Measurements from ENCODE around the gene C8B.

C8B gene

DNA sequence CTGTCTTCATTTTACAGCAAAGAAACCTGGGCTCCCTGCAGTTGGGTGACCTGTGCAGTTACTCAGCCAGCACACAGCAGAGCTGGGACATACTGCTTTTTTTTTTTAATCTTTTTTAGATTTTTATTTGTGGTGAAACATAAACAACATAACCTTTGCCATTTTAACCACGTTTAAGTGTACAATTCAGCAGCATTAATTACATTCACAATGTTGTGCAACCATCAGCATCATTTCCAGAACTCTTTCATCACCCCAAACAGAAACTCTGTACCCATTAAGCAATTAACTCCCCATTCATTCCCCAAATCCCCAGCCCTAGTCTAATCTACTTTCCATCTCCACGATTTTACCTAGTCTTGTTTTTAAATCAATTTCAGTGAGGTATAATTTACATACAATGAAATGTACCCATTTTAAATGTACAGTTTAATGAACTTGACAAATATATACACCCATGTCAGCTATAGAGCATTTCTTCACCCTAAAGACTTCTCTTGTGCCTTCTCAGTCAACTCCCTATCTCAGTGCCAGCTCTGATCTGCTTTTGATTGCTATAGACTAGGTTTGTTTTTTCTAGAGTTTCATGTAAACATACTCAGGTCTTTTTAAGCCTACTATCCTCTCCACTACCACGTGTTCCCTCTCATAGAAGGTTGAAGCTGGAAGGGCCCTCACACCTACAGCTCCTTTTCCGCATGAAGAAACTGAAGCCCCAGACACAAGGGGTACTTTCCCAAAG lies 37.8 kb upstream of the C8B start:
- TF ChIP-seq, protein P1, sequence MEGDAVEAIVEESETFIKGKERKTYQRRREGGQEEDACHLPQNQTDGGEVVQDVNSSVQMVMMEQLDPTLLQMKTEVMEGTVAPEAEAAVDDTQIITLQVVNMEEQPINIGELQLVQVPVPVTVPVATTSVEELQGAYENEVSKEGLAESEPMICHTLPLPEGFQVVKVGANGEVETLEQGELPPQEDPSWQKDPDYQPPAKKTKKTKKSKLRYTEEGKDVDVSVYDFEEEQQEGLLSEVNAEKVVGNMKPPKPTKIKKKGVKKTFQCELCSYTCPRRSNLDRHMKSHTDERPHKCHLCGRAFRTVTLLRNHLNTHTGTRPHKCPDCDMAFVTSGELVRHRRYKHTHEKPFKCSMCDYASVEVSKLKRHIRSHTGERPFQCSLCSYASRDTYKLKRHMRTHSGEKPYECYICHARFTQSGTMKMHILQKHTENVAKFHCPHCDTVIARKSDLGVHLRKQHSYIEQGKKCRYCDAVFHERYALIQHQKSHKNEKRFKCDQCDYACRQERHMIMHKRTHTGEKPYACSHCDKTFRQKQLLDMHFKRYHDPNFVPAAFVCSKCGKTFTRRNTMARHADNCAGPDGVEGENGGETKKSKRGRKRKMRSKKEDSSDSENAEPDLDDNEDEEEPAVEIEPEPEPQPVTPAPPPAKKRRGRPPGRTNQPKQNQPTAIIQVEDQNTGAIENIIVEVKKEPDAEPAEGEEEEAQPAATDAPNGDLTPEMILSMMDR (IDR thresholded peaks at IDR 0.05; ENCODE audit: low read depth, low read length, missing control alignments) = no peak
- H3K4me3 ChIP-seq (ENCODE audit: low read depth, low read length) = no peak overlapping the region
- DNase-seq (ENCODE audit: low read depth) = no peak

DNA sequence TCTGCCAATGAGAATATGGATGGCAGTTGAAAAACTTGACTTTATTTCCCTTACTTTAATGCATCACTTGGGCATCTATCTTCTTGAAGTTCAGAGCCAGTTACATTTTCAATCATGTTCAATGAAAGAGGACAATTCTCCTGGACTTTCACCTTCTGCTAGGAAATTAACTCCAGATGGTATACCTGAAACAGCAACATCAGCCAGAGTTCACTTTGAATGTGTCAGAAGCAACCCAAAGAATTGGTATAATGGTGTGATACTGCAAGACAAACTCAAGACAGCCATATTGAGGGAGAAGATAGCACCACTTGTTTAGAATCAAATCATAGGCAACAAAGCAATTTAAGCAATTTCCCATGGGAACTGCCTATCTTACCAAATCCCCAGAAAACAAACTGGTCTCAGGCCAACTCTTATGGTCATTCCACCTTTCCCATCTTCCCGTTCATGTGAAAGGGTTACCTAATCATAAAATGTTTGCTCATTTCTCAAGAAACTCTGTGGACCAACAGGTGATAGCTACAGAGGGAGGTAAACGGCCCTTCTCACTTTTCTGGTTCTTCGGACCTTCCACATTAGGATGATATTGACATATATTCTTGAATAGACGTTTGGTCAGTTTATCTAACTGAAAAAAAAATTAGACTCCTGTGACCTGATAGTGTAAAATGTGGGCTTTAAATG lies 29.7 kb upstream of the C8B start:
- TF ChIP-seq, protein P1 (IDR thresholded peaks at IDR 0.05; ENCODE audit: low read depth, low read length, missing control alignments) = no peak
- no peak for DNase-seq (ENCODE audit: low read depth)
- H3K4me3 ChIP-seq (ENCODE audit: low read depth, low read length) = no peak overlapping the region

DNA sequence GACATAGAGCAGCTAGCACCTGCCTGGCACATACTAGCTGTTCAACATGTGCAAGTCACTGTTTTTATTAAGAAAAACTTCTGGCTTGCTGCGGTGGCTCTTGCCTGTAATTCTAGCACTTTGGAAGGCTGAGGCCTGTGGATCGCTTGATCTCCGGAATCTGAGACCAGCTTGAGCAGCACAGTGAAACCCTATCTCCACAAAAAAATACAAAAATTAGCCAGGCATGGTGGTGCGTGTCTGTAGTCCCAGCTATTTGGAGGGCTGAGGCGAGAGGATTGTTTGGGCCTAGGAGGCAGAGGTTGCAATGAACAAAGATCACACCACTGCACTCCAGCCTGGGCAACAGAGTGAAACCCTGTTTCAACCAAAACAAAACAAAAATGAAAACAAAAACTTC lies 27.7 kb upstream of the C8B start:
- DNase-seq (ENCODE audit: low read depth) = no peak
- TF ChIP-seq, protein P1 (IDR thresholded peaks at IDR 0.05; ENCODE audit: low read depth, low read length, missing control alignments) = no peak
- H3K4me3 ChIP-seq (ENCODE audit: low read depth, low read length) = no peak overlapping the region

DNA sequence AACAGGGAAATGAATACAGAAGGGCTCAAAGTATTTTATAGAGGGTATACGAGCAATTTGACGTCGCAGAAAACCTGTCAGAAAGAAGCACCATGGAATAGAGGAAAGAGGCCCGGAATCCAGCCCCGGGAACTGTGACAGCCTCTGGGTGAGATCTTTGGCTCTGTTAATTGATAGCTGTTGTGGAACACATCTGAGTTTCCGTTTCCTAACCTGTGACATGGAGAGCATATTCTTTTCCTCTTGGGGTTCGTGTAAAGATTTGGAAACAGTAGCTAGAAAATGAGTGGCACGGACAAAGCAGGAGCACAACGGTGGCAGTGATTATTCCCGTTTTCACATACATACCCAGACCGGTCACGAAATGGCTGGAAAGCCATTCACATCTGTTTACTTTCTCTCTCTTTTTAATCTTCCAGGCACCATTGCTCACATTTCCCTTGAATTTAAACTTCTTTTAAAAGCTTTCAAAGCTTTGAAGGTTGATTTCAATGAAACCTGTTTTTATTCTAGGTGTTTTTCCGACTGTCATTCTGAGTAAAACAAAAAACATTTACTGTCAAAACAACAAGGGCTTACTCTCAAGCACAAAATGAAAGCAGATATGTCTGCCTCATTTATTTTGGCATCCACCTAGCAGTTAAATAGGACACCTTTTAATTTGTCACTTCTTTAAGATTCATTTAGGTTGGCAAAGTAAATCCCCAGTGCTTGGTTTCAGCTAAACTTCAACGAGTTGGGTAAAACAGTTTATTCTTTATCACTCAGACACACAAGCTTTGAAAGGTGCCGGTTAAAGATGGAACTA lies 26.7 kb upstream of the C8B start:
- TF ChIP-seq, protein P1 (IDR thresholded peaks at IDR 0.05; ENCODE audit: low read depth, low read length, missing control alignments) = no peak
- no peak overlapping the region for H3K4me3 ChIP-seq (ENCODE audit: low read depth, low read length)
- no peak for DNase-seq (ENCODE audit: low read depth)

DNA sequence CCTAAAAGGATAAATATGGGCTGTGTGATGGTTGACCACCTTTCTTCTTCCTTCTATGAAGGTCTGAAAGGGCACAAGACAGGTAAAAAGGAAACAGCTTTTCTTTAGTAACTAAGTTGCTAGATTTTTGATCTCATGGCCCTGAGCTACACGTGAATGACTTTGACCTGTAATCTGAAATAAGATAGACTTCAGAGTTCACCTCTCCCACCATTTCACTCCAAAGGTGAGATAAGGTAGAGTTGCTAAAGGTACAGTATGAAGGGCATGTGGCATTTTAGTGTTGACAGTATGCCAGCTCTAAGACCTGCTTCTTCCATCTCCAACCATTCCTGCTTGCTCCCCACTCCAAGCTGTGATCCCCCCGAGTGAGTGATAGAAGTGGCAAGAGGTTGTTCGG lies 25.8 kb upstream of the C8B start:
- H3K4me3 ChIP-seq (ENCODE audit: low read depth, low read length) = no peak overlapping the region
- no peak for DNase-seq (ENCODE audit: low read depth)
- TF ChIP-seq, protein P1 (IDR thresholded peaks at IDR 0.05; ENCODE audit: low read depth, low read length, missing control alignments) = no peak

DNA sequence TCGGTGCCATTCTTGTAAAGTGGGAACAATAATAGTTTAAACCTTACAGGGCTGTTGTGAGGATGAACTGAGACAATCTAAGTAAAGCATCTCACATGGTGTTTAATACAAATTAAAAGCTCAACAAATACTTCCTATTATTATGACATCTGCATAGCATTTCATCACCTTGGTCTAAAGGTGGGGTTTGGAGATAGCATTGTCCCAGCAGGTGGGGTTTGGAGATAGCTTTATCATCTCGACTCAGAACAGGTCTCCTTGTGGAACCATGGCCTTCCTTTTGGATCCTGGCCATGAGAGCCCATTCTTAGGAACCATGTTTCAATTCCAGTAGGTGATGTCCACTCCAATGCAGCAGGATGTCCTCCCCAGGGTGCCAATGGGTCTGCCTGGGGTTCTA lies 20.6 kb upstream of the C8B start:
- no peak overlapping the region for H3K4me3 ChIP-seq (ENCODE audit: low read depth, low read length)
- no peak for DNase-seq (ENCODE audit: low read depth)
- TF ChIP-seq, protein P1 (IDR thresholded peaks at IDR 0.05; ENCODE audit: low read depth, low read length, missing control alignments) = no peak
